ENCODE measurements around the gene CCSER1.

Gene CCSER1

GRCh38 chr4:90084277-90084966 is 42.8 kb upstream of the CCSER1 start:
- H3K27ac Mint-ChIP-seq: no peak overlapping the region
- no peaks in the 10 kb centered on the region for H3K9me3 Mint-ChIP-seq
- no peak for TF ChIP-seq CTCF (IDR thresholded peaks at IDR 0.05)
- H3K4me1 Mint-ChIP-seq: no peaks in the 10 kb centered on the region
- no peak overlapping the region for H3K4me3 Mint-ChIP-seq
- DNase-seq: no peak
- no peaks in the 10 kb centered on the region for H3K36me3 Mint-ChIP-seq (ENCODE audit: low read depth)
- H3K27me3 Mint-ChIP-seq (ENCODE audit: low read depth, poor library complexity): no peaks in the 10 kb centered on the region

- TF ChIP-seq CTCF (IDR thresholded peaks at IDR 0.05): no peak
These were observed 42.3 kb upstream of the CCSER1 start for GRCh38 chr4:90084967-90085295.

GRCh38 chr4:90093526-90093925 is 33.7 kb upstream of the CCSER1 start:
- DNase-seq: no peak
- Mint-ChIP-seq H3K36me3 (ENCODE audit: low read depth) (no peaks in the 10 kb centered on the region), H3K9me3 (no peaks in the 10 kb centered on the region), H3K27me3 (ENCODE audit: low read depth, poor library complexity) (peaks cover 4% of the 10 kb centered on the region), H3K27ac (no peak overlapping the region), H3K4me3 (no peak overlapping the region), H3K4me1 (no peaks in the 10 kb centered on the region)
- TF ChIP-seq CTCF (IDR thresholded peaks at IDR 0.05): no peak

More at GRCh38 chr4:90084967-90085295, 42.3 kb upstream of the CCSER1 start:
- H3K4me3 Mint-ChIP-seq: no peak overlapping the region
- H3K4me1 Mint-ChIP-seq: no peaks in the 10 kb centered on the region
- H3K36me3 Mint-ChIP-seq (ENCODE audit: low read depth): no peaks in the 10 kb centered on the region
- H3K27me3 Mint-ChIP-seq (ENCODE audit: low read depth, poor library complexity): no peaks in the 10 kb centered on the region
- H3K9me3 Mint-ChIP-seq: no peaks in the 10 kb centered on the region
- no peak overlapping the region for H3K27ac Mint-ChIP-seq
- no peak for DNase-seq

GRCh38 chr4:90095000-90095399 is 32.2 kb upstream of the CCSER1 start:
- no peaks in the 10 kb centered on the region for H3K36me3 Mint-ChIP-seq (ENCODE audit: low read depth)
- H3K4me1 Mint-ChIP-seq: no peaks in the 10 kb centered on the region
- H3K27ac Mint-ChIP-seq: no peak overlapping the region
- H3K4me3 Mint-ChIP-seq: no peak overlapping the region
- no peak for TF ChIP-seq CTCF (IDR thresholded peaks at IDR 0.05)
- H3K27me3 Mint-ChIP-seq (ENCODE audit: low read depth, poor library complexity): peaks cover 4% of the 10 kb centered on the region
- no peaks in the 10 kb centered on the region for H3K9me3 Mint-ChIP-seq
- no peak for DNase-seq

- no peak for DNase-seq
- no peak overlapping the region for H3K27ac Mint-ChIP-seq
These were observed 27.4 kb upstream of the CCSER1 start for GRCh38 chr4:90099812-90100211.

More at GRCh38 chr4:90099812-90100211, 27.4 kb upstream of the CCSER1 start:
- no peaks in the 10 kb centered on the region for H3K4me1 Mint-ChIP-seq
- no peaks in the 10 kb centered on the region for H3K27me3 Mint-ChIP-seq (ENCODE audit: low read depth, poor library complexity)
- TF ChIP-seq CTCF (IDR thresholded peaks at IDR 0.05): no peak
- H3K4me3 Mint-ChIP-seq: no peak overlapping the region
- H3K9me3 Mint-ChIP-seq: no peaks in the 10 kb centered on the region
- no peaks in the 10 kb centered on the region for H3K36me3 Mint-ChIP-seq (ENCODE audit: low read depth)

Data from nephron progenitor cell (in vitro differentiated cells).